ENCODE data around the gene HNRNPF. TPM values are rescaled to one million over a fixed set of nuclear protein-coding genes. Genes with fewer than 3 reads are reported as not detected.

HNRNPF gene
- total RNA-seq, 1 experiment from 2014 or later, result 198 TPM

DNA sequence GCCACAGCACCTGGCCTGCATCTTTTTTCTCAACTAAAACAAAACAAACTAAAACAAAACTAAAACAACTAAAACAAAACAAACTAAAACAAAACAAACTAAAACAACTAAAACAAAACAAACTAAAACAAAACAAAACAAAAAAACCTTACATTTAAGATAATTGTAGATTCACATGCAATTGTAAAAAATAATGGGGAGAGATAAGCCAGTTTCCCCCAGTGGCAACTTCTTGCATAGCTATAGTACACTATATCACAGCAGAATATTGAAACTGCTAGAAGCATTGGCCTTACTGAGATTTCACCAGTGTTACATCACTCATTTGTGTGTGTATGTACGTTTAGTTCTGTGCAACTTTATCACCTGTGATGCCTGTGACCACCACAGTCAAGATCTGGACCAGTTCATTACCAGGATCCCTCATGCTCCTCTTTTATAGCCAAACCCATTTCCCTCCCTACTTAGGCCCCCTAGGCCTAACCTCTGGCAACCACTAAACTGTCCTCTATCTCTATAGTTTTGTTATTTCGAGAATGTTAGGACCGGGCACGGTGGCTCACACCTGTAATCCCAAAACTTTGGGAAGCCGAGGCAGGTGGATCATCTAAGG, 28.3 kb downstream of the HNRNPF start:
- H3K27me3 Mint-ChIP-seq (ENCODE audit: insufficient read depth, unreplicated experiment), result no peaks in the 10 kb centered on the region
- peak overlapping the region; percentile 78 for H3K27ac Mint-ChIP-seq (ENCODE audit: low read depth, unreplicated experiment)

GRCh38 chr10:43377424-43377883, 31.5 kb downstream of the HNRNPF start:
- Mint-ChIP-seq H3K9me3 (ENCODE audit: unreplicated experiment) (no peaks in the 10 kb centered on the region), H3K36me3 (ENCODE audit: insufficient read depth, unreplicated experiment) (peaks cover 5% of the 10 kb centered on the region), H3K27me3 (ENCODE audit: insufficient read depth, unreplicated experiment) (no peaks in the 10 kb centered on the region), H3K27ac (ENCODE audit: low read depth, unreplicated experiment) (no peak overlapping the region), H3K4me1 (ENCODE audit: insufficient read depth, unreplicated experiment) (peaks cover 7% of the 10 kb centered on the region), H3K4me3 (ENCODE audit: unreplicated experiment) (no peak overlapping the region)
- no peak for TF ChIP-seq CTCF (IDR thresholded peaks at IDR 0.05; ENCODE audit: unreplicated experiment)
- CTCF ChIA-PET, result no interaction called here
- no TSS peak for BruUV-seq (replicated peaks)
- POLR2A ChIA-PET, result interaction anchor here (1.1 kb wide), 1 partner anchor 14 kb away, joined by 3 read pairs; no protein-coding TSS in a partner anchor
- DNase-seq (ENCODE audit: unreplicated experiment), result no peak
- intact Hi-C loops (cut with micrococcal nuclease), result no loop called here

More for the DNA sequence above, 28.3 kb downstream of the HNRNPF start:
- peaks cover 35% of the 10 kb centered on the region for H3K36me3 Mint-ChIP-seq (ENCODE audit: insufficient read depth, unreplicated experiment)
- no TSS peak for BruUV-seq (replicated peaks)
- no peaks in the 10 kb centered on the region for H3K9me3 Mint-ChIP-seq (ENCODE audit: unreplicated experiment)
- ChIA-PET POLR2A (interaction anchor here (1.0 kb wide), 1 partner anchor 16 kb away, joined by 3 read pairs; no protein-coding TSS in a partner anchor), CTCF (interaction anchor here (0.6 to 1.5 kb wide), 5 partner anchors 24 to 112 kb away, joined by 3 to 4 read pairs (median 3); no protein-coding TSS in a partner anchor)
- no peak for TF ChIP-seq CTCF (IDR thresholded peaks at IDR 0.05; ENCODE audit: unreplicated experiment)
- DNase-seq (ENCODE audit: unreplicated experiment), result no peak
- no peak overlapping the region for H3K4me3 Mint-ChIP-seq (ENCODE audit: unreplicated experiment)
- peaks cover 7% of the 10 kb centered on the region for H3K4me1 Mint-ChIP-seq (ENCODE audit: insufficient read depth, unreplicated experiment)
- intact Hi-C loops (cut with micrococcal nuclease), result no loop called here

GRCh38 chr10:43376828-43377423, 32.1 kb downstream of the HNRNPF start:
- H3K4me1 Mint-ChIP-seq (ENCODE audit: insufficient read depth, unreplicated experiment), result peaks cover 7% of the 10 kb centered on the region
- H3K4me3 Mint-ChIP-seq (ENCODE audit: unreplicated experiment), result no peak overlapping the region
- intact Hi-C loops (cut with micrococcal nuclease), result no loop called here
- H3K27ac Mint-ChIP-seq (ENCODE audit: low read depth, unreplicated experiment), result no peak overlapping the region
- ChIA-PET POLR2A (no interaction called here), CTCF (no interaction called here)
- no TSS peak for BruUV-seq (replicated peaks)
- H3K9me3 Mint-ChIP-seq (ENCODE audit: unreplicated experiment), result no peaks in the 10 kb centered on the region
- no peak for TF ChIP-seq CTCF (IDR thresholded peaks at IDR 0.05; ENCODE audit: unreplicated experiment)
- H3K27me3 Mint-ChIP-seq (ENCODE audit: insufficient read depth, unreplicated experiment), result no peaks in the 10 kb centered on the region
- DNase-seq (ENCODE audit: unreplicated experiment), result no peak
- H3K36me3 Mint-ChIP-seq (ENCODE audit: insufficient read depth, unreplicated experiment), result peaks cover 5% of the 10 kb centered on the region

DNA sequence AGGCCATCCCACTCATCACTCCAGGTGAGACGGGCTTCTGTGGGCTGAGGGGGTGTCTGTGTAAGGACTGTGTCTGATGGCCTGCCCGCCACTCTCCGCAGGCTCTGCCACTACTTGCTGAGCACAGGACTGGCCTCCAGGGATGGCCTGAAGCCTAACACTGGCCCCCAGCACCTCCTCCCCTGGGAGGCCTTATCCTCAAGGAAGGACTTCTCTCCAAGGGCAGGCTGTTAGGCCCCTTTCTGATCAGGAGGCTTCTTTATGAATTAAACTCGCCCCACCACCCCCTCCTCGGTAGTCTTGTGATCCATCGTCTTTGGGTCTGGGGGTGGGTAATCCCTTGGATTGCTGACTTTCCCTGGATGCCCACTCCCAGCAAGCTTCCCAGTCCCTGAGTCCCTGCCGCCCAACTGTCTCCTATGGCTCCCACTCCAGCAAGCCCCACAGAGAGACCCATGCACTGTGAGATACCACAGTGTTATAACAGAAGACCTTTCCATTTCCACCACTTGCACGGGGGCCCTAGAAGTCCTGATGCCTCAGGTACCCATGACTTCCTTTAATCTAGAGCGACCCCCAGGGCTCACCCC, 32.8 kb downstream of the HNRNPF start:
- Mint-ChIP-seq H3K4me1 (ENCODE audit: insufficient read depth, unreplicated experiment) (peaks cover 7% of the 10 kb centered on the region), H3K9me3 (ENCODE audit: unreplicated experiment) (no peaks in the 10 kb centered on the region), H3K36me3 (ENCODE audit: insufficient read depth, unreplicated experiment) (peaks cover 4% of the 10 kb centered on the region), H3K4me3 (ENCODE audit: unreplicated experiment) (no peak overlapping the region), H3K27ac (ENCODE audit: low read depth, unreplicated experiment) (no peak overlapping the region), H3K27me3 (ENCODE audit: insufficient read depth, unreplicated experiment) (no peaks in the 10 kb centered on the region)
- TF ChIP-seq CTCF (IDR thresholded peaks at IDR 0.05; ENCODE audit: unreplicated experiment), result no peak
- ChIA-PET POLR2A (no interaction called here), CTCF (no interaction called here)
- DNase-seq (ENCODE audit: unreplicated experiment), result no peak
- BruUV-seq (replicated peaks), result no TSS peak
- intact Hi-C loops (cut with micrococcal nuclease), result no loop called here

All from MCF 10A (cell line).